Measurements from ENCODE around the gene GTPBP4.
"Not testable (repeated sequence)": the region's sequence is repeated elsewhere in the genome, so short reads cannot be mapped to it uniquely, and the experiment has no call there.

The GTPBP4 gene

GRCh38 chr10:988667-989545 lies 672 bp downstream of the GTPBP4 start:
- DNase-seq (ENCODE audit: low read depth): no peak

- DNase-seq (ENCODE audit: low read depth): no peak
Observed at GRCh38 chr10:990808-991207, 2.6 kb downstream of the GTPBP4 start.

DNA sequence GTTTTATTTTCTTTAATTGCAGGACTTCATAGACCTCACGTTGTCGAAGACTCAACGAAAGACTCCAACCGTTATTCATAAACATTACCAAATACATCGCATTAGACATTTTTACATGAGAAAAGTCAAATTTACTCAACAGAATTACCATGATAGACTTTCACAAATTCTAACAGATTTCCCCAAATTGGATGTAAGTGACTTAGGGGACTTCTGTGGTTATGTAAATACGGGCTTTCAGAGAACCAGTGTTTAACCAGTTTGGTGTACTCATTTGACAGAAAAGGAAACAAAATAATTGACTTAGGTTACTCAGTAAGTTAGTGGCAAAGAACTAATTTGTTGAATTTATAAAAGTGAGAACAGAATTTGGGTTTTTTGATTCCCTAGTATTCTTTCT lies 4.2 kb downstream of the GTPBP4 start:
- no peak for DNase-seq (ENCODE audit: low read depth)

GRCh38 chr10:992871-993270 lies 4.6 kb downstream of the GTPBP4 start:
- DNase-seq (ENCODE audit: low read depth): no peak

DNA sequence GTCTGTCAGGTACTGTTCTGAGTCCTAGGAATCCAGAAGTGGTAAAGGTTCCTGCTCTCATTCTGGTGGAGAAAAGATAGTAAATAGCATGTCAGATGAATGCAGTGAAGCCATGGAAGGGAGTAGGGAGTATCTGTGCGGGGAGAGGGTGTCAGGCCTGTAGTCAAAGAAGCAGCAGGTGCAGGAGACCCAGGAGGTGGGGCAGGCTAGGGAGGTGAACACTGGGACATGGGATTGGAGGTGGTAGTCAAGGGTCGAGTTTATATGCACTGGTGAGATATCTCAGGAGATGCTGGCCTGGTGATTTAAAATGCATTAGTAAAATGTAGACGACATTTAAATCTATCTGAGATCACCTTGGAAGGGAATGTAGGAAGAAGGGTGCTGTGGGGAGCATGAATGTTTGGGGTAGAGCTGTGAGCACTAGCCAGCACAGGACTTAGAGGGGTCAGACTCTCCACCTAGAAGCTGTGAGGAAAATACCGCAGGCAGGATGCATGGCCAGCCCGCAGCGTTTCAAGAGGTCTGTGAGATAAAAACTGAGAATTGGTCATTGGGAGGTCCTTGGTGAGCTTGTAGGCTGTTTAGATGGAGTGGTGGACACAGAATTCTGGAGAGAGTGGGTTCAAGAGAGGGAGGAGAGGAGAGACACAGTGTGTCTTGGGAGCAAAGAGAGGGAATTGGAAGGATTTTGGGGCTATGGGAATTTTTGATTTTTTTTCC lies 6.8 kb downstream of the GTPBP4 start:
- no peak for DNase-seq (ENCODE audit: low read depth)

DNA sequence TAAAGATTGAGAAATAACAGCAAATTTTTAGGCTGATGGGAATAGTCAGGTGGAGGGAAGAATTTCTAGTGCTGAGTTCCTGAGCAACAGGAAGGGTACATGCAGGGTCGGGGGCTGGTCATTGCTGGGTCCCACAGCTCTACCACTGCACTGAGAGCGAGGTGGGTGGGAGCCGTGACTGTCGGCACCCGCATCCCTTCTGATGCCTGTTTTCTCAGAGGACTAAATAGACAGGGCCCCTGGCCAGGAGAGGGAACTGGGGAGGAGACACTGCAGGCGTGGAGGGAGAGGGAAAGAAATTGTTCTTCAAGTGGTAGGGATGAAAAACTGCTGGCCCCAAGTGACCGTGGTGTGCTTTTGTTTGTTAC lies 7.3 kb downstream of the GTPBP4 start:
- DNase-seq (ENCODE audit: low read depth): no peak

DNA sequence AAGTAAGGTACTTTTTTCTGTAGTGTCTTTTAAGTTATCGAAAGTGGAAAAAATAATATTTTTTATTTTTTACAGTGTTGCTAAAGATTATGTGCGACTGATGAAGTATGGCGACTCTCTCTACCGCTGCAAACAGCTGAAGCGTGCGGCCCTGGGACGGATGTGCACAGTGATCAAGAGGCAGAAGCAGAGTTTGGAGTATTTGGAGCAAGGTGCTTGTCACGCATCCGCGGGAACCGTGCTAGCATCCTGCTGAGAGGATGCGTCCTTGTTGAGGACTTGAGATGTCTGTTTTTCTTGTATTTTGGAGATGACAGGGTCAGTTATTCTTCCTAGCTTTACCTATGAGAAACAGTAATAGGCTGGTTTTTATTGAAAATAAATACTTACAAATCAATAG lies 7.8 kb downstream of the GTPBP4 start:
- DNase-seq (ENCODE audit: low read depth): no peak

- DNase-seq (ENCODE audit: low read depth): no peak
Observed at GRCh38 chr10:997266-998022, 9.2 kb downstream of the GTPBP4 start.

- no peak for DNase-seq (ENCODE audit: low read depth)
Observed at GRCh38 chr10:1002425-1003006, 14.3 kb downstream of the GTPBP4 start.

DNA sequence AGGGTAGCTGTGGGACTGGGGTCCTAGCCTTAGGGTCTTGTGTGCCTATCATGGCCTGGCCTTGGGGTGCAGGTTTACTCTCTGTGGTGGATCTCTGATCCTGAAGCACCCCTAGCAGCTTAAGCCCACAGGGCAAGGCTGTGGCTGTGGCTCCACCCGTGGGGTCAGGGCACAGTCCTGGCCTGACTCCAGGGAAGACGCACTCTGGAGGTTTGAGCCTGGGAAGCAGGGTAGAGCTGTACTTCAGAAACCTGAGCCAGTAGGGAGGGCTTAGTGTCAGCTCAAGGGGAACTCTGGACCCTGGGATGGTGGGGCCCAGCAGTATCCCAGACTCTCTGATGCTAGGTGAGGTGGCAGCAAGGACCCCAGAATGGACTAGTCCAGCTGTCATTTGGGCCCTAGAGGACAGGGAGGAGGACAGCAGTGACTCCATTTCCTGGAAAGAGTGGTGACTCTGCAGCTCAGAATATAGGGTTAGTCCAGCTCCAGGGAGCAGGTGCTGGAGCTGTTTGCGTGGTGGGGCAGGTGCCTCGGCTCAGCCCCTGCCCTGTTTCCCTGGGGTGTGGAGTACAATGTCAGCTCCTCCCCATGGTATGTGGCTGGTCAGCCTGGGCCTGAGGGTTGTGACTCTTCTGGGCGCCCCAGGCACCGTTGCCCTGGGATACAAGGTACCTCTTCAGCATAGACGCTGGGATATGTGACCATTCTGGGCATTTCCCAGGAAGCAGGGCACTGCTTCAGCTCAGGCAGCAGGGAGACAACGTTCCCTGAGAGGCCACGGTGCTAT lies 15.8 kb downstream of the GTPBP4 start:
- DNase-seq (ENCODE audit: low read depth): no peak

GRCh38 chr10:1006573-1006972 lies 18.3 kb downstream of the GTPBP4 start:
- DNase-seq (ENCODE audit: low read depth): no peak

GRCh38 chr10:1007583-1007982 lies 19.3 kb downstream of the GTPBP4 start:
- no peak for DNase-seq (ENCODE audit: low read depth)

DNA sequence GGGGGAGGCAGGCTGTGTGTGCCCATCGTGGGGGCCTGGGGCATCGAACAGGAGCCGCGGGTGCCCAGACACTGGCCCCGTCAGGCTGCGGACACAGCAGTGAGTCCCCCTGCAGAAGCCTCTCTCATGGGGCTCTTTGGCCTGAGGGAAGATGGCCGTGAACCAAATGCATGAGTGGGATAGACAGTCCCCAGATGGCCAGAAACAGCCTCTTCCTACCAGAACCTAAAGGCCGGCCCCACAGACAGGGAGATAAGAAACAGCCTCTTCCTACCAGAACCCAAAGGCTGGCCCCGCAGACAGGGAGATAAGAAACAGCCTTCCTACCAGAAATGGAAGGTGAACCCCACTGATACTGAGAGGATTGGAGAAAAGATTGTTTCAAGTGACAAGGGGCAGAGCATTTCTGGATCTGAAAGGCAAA lies 20.8 kb downstream of the GTPBP4 start:
- DNase-seq (ENCODE audit: low read depth): no peak

GRCh38 chr10:1009947-1010346 lies 21.7 kb downstream of the GTPBP4 start:
- DNase-seq (ENCODE audit: low read depth): not testable (repeated sequence)

- DNase-seq (ENCODE audit: low read depth): no peak
Observed at GRCh38 chr10:1010703-1011102, 22.5 kb downstream of the GTPBP4 start.

- DNase-seq (ENCODE audit: low read depth): no peak
Observed at GRCh38 chr10:1011696-1012095, 23.5 kb downstream of the GTPBP4 start.

DNA sequence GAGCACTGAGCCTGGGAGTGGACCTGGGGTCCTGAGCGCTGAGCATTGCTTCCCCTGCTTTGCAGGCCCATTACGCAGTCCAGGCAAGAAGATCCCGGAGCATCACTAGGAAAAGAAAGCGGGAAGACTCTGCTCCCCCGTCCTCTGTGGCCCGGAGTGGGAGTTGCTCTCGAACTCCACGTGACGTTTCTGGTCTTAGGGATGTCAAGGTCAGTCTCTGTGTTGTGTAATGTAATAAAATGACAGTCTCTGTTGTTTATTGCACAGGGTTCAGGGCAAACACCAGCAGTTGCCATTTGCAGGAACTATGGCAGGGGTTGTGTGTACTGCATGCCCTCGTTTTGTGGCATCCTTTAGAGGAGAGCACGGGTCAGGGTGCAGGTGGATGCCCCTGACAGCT lies 27.5 kb downstream of the GTPBP4 start:
- no peak for DNase-seq (ENCODE audit: low read depth)

GRCh38 chr10:1019362-1019761 lies 31.1 kb downstream of the GTPBP4 start:
- DNase-seq (ENCODE audit: low read depth): no peak

DNA sequence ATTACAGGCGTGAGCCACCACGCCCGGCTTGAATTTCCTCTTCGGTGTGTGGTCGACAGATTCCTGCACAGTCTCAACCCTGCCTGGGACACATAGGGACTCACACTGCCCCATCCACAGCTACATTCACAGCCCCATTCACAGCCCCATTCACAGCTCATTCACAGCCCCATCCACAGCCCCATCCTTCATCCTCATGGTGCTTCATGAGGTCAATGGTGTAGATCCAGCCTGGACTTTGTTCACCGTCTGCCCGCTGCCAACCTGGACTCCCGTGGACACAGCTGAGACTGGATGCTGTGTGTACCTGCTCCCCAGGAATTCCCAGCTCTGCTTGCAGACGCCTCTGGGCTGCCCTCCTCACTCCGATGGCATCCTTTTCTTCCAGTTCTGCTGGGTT lies 32.2 kb downstream of the GTPBP4 start:
- no peak for DNase-seq (ENCODE audit: low read depth)

GRCh38 chr10:1020958-1021357 lies 32.7 kb downstream of the GTPBP4 start:
- DNase-seq (ENCODE audit: low read depth): no peak

GRCh38 chr10:1022413-1022812 lies 34.2 kb downstream of the GTPBP4 start:
- DNase-seq (ENCODE audit: low read depth): no peak

DNA sequence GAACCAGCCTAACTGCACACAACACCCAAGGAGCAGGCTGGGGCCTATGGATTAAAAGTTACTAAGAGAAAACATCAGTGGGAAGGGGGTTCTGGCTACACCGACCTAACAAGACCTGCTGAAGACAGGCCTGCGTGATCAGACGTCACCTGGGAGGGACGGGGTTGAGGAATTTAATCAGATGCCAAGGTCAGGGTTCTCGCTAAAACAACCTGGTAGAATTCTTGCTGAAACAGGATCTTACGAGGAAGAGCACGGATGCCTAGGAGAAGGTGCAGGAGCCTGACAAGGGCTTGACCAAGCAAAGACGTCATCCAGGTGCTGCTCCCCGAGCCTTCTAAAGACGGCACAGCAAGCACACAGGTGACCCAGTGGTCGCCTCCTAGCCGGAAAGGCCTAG lies 35.9 kb downstream of the GTPBP4 start:
- DNase-seq (ENCODE audit: low read depth): no peak

Data from activated T-helper 9 cell treated with anti-CD3 and anti-CD28 coated beads, Interleukin-2, amount 50 U/mL, for 16 hours (primary cell).